ENCODE results near the gene KCNJ13.
"Not testable (repeated sequence)": the region's sequence is repeated elsewhere in the genome, so short reads cannot be mapped to it uniquely, and the experiment has no call there.

Gene KCNJ13

GRCh38 chr2:232767866-232768265 lies 8.5 kb downstream of the KCNJ13 start:
- no peak for DNase-seq (ENCODE audit: low read depth in 2 of 2)

GRCh38 chr2:232761301-232761907 lies 15.0 kb downstream of the KCNJ13 start:
- no peak for DNase-seq (ENCODE audit: low read depth in 2 of 2)

GRCh38 chr2:232757905-232758304 lies 18.5 kb downstream of the KCNJ13 start:
- DNase-seq (ENCODE audit: low read depth in 2 of 2), result no peak

- no peak for DNase-seq (ENCODE audit: low read depth in 2 of 2)
Observed at GRCh38 chr2:232750135-232750671, 26.2 kb downstream of the KCNJ13 start.

- DNase-seq (ENCODE audit: low read depth in 2 of 2), result no peak
Observed at GRCh38 chr2:232749331-232749730, 27.0 kb downstream of the KCNJ13 start.

GRCh38 chr2:232748038-232748437 lies 28.3 kb downstream of the KCNJ13 start:
- DNase-seq (ENCODE audit: low read depth in 2 of 2), result no peak

- no peak for DNase-seq (ENCODE audit: low read depth in 2 of 2)
Observed at GRCh38 chr2:232744963-232745362, 31.4 kb downstream of the KCNJ13 start.

GRCh38 chr2:232741972-232742371 lies 34.4 kb downstream of the KCNJ13 start:
- no peak for DNase-seq (ENCODE audit: low read depth in 2 of 2)

GRCh38 chr2:232741294-232741693 lies 35.1 kb downstream of the KCNJ13 start:
- no peak for DNase-seq (ENCODE audit: low read depth in 2 of 2)

GRCh38 chr2:232731470-232731869 lies 44.9 kb downstream of the KCNJ13 start:
- DNase-seq (ENCODE audit: low read depth in 2 of 2), result no peak

GRCh38 chr2:232728785-232729184 lies 47.6 kb downstream of the KCNJ13 start:
- no peak for DNase-seq (ENCODE audit: low read depth in 2 of 2)

- DNase-seq (ENCODE audit: low read depth in 2 of 2), result no peak
Observed at GRCh38 chr2:232723027-232723426, 53.3 kb downstream of the KCNJ13 start.

- DNase-seq (ENCODE audit: low read depth in 2 of 2), result no peak
Observed at GRCh38 chr2:232721882-232722281, 54.5 kb downstream of the KCNJ13 start.

GRCh38 chr2:232721261-232721660 lies 55.1 kb downstream of the KCNJ13 start:
- DNase-seq (ENCODE audit: low read depth in 2 of 2), result no peak

- not testable (repeated sequence) for DNase-seq (ENCODE audit: low read depth in 2 of 2)
Observed at GRCh38 chr2:232720056-232720455, 56.3 kb downstream of the KCNJ13 start.

Measured in stimulated activated CD8-positive, alpha-beta memory T cell treated with anti-CD3 and anti-CD28 coated beads, Interleukin-7, amount 100 ng/mL, for 1 hour (primary cell).